GM13976 (cell line): ENCODE measurements around the gene QRICH1.

ENCODE experiments used
- DNase-seq: peaks from one replicate; pipeline ENCODE4 v3.0.0; 2012; ENCODE audit warnings: low spot score
- in situ Hi-C: fragments of 300-500 bp; cut with MboI; formaldehyde crosslinking; loops from one replicate; pipeline ENCODE4 v1.12.0; 2022; ENCODE audit warnings: low sequenced_read_pairs, mixed read lengths, inconsistent platforms; ENCODE audit not compliant: unreplicated experiment
- TF ChIP-seq, protein P1 (sequence below): IDR thresholded peaks from 2 replicates; pipeline ENCODE4 v1.5.1; 2012; ENCODE audit warnings: borderline replicate concordance, mild to moderate bottlenecking; ENCODE audit not compliant: insufficient read depth; ENCODE audit errors: extremely low read depth, missing control alignments, control extremely low read depth

The QRICH1 gene

DNA sequence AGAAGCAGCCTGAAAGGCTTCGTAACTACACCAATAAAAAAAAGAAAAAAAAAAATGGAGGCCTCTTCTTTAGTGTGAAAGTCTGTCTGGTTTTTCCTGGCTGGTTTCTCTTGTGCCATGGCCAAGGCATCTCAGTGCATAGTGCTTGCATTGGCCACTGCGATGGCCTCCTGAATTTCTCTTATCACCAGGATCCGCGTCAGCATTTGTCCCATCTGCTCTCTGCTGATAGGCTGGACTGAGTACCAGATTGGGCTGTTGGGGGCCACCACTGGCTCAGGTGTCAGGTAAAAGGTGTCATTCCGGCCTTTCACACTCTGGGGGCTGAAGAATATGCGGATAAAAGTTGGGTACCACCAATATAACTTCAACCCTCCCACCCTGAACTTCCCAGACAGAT is 63.5 kb downstream of the QRICH1 start:
- in situ Hi-C loops: no loop called here
- no peak for DNase-seq
- TF ChIP-seq, protein P1, sequence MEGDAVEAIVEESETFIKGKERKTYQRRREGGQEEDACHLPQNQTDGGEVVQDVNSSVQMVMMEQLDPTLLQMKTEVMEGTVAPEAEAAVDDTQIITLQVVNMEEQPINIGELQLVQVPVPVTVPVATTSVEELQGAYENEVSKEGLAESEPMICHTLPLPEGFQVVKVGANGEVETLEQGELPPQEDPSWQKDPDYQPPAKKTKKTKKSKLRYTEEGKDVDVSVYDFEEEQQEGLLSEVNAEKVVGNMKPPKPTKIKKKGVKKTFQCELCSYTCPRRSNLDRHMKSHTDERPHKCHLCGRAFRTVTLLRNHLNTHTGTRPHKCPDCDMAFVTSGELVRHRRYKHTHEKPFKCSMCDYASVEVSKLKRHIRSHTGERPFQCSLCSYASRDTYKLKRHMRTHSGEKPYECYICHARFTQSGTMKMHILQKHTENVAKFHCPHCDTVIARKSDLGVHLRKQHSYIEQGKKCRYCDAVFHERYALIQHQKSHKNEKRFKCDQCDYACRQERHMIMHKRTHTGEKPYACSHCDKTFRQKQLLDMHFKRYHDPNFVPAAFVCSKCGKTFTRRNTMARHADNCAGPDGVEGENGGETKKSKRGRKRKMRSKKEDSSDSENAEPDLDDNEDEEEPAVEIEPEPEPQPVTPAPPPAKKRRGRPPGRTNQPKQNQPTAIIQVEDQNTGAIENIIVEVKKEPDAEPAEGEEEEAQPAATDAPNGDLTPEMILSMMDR: no peak

DNA sequence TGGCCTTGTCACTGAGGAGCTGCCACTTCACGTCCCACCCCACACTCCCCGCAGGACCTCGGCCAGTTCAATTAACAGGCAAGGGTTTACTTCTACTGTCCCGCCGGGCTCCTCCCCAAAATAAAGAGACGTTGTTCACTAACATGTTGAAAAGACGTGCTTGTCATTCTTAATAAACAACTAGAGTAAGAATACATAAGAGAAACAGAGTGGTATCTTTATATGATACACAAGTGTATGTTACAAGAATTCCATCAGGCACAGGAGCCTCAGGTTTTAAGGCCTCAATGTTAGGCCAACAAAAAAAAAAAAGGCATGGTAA is 64.3 kb downstream of the QRICH1 start:
- DNase-seq: no peak
- in situ Hi-C loops: no loop called here
- TF ChIP-seq, protein P1: no peak

DNA sequence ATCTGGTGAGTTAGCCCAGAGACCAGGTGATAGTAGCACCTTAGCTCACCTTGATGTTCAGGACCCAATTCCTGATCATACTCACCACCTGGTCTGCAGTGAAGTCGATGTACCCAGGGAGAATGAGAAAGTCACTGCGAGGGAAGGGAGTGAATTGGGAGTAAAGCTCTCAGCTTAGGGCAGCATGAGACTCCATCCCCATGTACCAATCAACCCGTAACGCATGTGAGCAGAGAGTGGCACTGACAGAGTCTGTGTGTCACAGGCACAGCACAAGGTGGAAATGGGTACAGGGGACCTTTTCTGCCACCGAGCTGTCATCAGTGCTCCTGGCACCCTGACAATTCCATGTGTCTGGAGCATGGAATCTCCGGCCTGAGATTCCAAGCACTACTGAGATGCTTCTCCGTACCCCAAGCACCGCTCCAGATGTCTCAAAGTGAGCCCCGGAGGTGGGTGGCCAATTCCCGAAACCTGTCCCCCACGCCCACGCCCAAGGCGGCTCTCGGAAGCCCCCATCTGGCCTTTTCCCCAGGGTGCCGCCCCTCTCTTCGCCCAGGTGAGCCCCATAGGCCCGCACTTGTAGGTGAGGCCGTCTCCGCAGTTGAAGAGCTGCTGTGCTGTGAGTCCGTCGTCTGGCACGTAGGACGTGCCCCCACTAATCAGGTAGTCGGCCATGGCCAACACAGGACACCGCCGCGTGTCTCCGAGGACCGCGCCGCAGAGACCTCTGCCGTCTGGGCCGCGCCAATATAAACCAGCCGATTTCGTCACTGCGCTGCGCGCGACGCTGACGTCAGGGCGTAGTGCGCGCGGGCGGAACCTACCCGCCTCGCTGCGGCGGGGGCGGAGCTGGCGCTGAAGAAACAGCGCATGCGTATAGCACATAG is 65.0 kb downstream of the QRICH1 start, which contains the start of gene IMPDH2:
IMPDH2 (minus strand) TSS at position 726 of the 890 bp plus-strand sequence; CDS start at position 678, 48 bp downstream.
- in situ Hi-C loops: no loop called here
- peak; percentile 92 for DNase-seq
- TF ChIP-seq, protein P1: peak; percentile 3

DNA sequence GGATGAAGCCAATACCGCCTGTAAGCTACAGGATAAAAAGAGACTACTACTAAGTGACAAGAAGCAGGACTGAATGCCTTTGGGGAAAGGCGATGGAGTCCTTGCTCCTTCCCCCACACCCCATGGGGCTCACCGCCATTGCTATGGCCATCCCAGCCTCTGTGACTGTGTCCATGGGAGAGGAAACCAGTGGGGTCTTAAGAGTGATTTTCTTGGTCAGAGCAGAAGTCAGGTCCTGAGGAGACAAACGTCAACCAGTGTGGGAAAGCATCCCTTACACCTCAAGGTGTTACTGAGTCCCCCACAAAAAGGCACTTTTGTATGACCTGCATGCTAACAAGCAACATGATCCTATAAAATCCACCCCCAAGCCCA is 65.6 kb downstream of the QRICH1 start:
- in situ Hi-C loops: no loop called here
- no peak for DNase-seq
- TF ChIP-seq, protein P1: no peak

DNA sequence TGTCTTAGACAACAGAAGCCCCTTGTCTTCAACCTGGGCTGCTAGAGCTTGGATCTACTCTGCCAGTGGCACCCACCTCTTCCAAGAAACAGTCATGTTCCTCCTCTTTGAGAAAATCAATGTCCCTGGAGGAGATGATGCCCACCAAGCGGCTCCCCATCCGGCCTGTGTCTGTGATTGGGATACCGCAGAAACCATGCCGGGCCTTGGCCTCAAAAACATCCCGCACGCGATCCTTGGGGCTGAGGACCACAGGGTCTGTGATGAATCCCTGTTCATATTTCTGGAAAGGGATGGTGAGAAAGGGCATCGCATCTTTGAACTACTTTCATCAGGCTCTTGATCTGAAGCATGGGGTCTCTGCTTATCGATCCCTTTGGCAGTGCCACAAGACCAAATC is 66.2 kb downstream of the QRICH1 start:
- TF ChIP-seq, protein P1: no peak
- in situ Hi-C loops: no loop called here
- no peak for DNase-seq

DNA sequence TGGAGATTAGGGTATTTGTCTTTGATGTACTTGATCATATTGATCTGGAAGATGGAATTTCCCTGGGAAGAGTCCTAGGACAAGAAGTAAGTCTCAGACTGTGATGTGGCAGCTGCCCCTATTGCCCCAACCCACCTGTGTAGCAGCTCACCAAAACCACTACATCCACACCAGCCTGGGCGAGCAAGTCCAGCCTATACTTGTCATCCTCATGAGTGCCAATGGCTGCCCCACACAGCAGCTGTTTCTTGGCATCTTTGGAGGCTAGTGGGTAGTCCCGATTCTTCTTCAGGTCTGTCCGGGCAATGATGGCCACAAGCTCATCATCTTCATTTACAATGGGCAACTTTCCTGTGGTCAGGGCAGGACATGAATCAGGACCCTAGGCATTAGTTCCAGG is 67.3 kb downstream of the QRICH1 start:
- in situ Hi-C loops: no loop called here
- TF ChIP-seq, protein P1: no peak
- DNase-seq: no peak
